Thymus (tissue), 11 donors: ENCODE results near the gene PVALEF. TPM values are rescaled to one million over a fixed set of nuclear protein-coding genes. Genes with fewer than 3 reads are reported as not detected.

Experiments
- DNase-seq, 9 donors: peaks; one replicate each; pipeline ENCODE4 v3.0.0-alpha.2; 2013; ENCODE audit warnings: low spot score in 9 of 9, low read depth in 6 of 9, missing footprints in 1 of 9
- H3K27ac ChIP-seq, 2 donors: one replicate each; pipeline ENCODE4 v1.5.1; 2013; ENCODE audit warnings: control low read depth in 1 of 2, low read depth in 1 of 2, low read length in 1 of 2, mild to moderate bottlenecking in 1 of 2, moderate library complexity in 1 of 2
- H3K27me3 ChIP-seq, 2 donors: one replicate each; pipeline ENCODE4 v1.5.1; 2013; ENCODE audit warnings: low read length in 1 of 2; ENCODE audit not compliant: control insufficient read depth in 2 of 2, insufficient read depth in 1 of 2
- H3K36me3 ChIP-seq, 2 donors: one replicate each; pipeline ENCODE4 v1.5.1; 2013; ENCODE audit warnings: low read length in 1 of 2, mild to moderate bottlenecking in 1 of 2, moderate library complexity in 1 of 2; ENCODE audit not compliant: control insufficient read depth in 2 of 2, insufficient read depth in 2 of 2
- H3K4me1 ChIP-seq, 2 donors: one replicate each; pipeline ENCODE4 v1.5.1; 2013; ENCODE audit warnings: low read length in 2 of 2; ENCODE audit not compliant: control insufficient read depth in 2 of 2, insufficient read depth in 2 of 2
- H3K4me3 ChIP-seq, 2 donors: one replicate each; pipeline ENCODE4 v1.5.1; 2013; ENCODE audit warnings: low read length in 2 of 2, control low read depth in 1 of 2, mild to moderate bottlenecking in 1 of 2
- H3K9me3 ChIP-seq, 2 donors: one replicate each; pipeline ENCODE4 v1.5.1; 2013; ENCODE audit warnings: low read length in 1 of 2, mild to moderate bottlenecking in 1 of 2; ENCODE audit not compliant: control insufficient read depth in 2 of 2, insufficient read depth in 1 of 2
- whole genome bisulfite sequencing: extraction: QIAGEN DNeasy Blood & Tissue Kit; methylation state at CpG from one replicate; pipeline ENCODE4 v1.1.7; 2013; 5-methylcytosine and 5-hydroxymethylcytosine counted together
- polyA plus RNA-seq: library from polyadenylated mRNA; stranded (reverse); fragments of 200-250 nt; gene quantifications from one replicate; pipeline ENCODE4 v1.2.3, GENCODE V29; 2013
- total RNA-seq: library from RNA; stranded (reverse); fragments of 120-200 nt; gene quantifications from one replicate; pipeline ENCODE4 v1.2.4, GENCODE V29; 2013
- donor health status: healthy.

PVALEF gene
- total and polyA plus RNA-seq, 2 donors = 0.02 TPM; not detected in 1

- Histone ChIP-seq H3K27me3 (peaks cover 34 to 81% of the 10 kb centered on the region in 2 donors), H3K9me3 (peaks cover 0 to 5% of the 10 kb centered on the region in 2 donors), H3K27ac (no peak overlapping the region), H3K36me3 (no peaks in the 10 kb centered on the region), H3K4me3 (no peak overlapping the region), H3K4me1 (peaks cover 0 to 5% of the 10 kb centered on the region in 2 donors)
- 94% methylated on average over 19 of the region's 19 CpGs for WGBS
- DNase-seq = no peak
Measured at GRCh38 chr17:81163051-81163695, 2.1 kb upstream of the PVALEF start.

GRCh38 chr17:81163703-81164370 is 1.5 kb upstream of the PVALEF start:
- peaks cover 0 to 5% of the 10 kb centered on the region in 2 donors for H3K4me1 ChIP-seq
- peaks cover 34 to 85% of the 10 kb centered on the region in 2 donors for H3K27me3 ChIP-seq
- DNase-seq = no peak

GRCh38 chr17:81164371-81165245 is 699 bp upstream of the PVALEF start:
- DNase-seq = no peak
- 88% methylated on average over 19 of the region's 19 CpGs for WGBS
- Histone ChIP-seq H3K4me1 (peaks cover 0 to 5% of the 10 kb centered on the region in 2 donors), H3K36me3 (no peaks in the 10 kb centered on the region), H3K4me3 (no peak overlapping the region), H3K9me3 (peaks cover 0 to 5% of the 10 kb centered on the region in 2 donors), H3K27me3 (peaks cover 34 to 81% of the 10 kb centered on the region in 2 donors), H3K27ac (no peak overlapping the region)

More at GRCh38 chr17:81163703-81164370, 1.5 kb upstream of the PVALEF start:
- 94% methylated on average over 15 of the region's 15 CpGs for WGBS
- H3K9me3 ChIP-seq = peaks cover 0 to 5% of the 10 kb centered on the region in 2 donors
- no peak overlapping the region for H3K4me3 ChIP-seq
- no peaks in the 10 kb centered on the region for H3K36me3 ChIP-seq
- H3K27ac ChIP-seq = no peak overlapping the region

- H3K27ac ChIP-seq = no peak within 1 kb of the TSS
- peak within 1 kb of the TSS in 1 of 2 donors; percentile 31 for H3K4me3 ChIP-seq
- H3K36me3 ChIP-seq = no peaks in the 10 kb centered on the region
- peaks cover 0 to 5% of the 10 kb centered on the region in 2 donors for H3K9me3 ChIP-seq
- WGBS = 1% methylated on average over 62 of the region's 62 CpGs
- peaks cover 28 to 66% of the 10 kb centered on the region in 2 donors for H3K27me3 ChIP-seq
- no peak for DNase-seq
- peaks cover 0 to 5% of the 10 kb centered on the region in 2 donors for H3K4me1 ChIP-seq
Measured at GRCh38 chr17:81166033-81166492, 756 bp downstream of the PVALEF start, which contains the start of gene AATK. Gene AATK (minus strand): TSS chr17:81166221. CDS start chr17:81165992, 229 bp downstream.

- WGBS = 99% methylated on average over 4 of the region's 4 CpGs
- peaks cover 0 to 5% of the 10 kb centered on the region in 2 donors for H3K9me3 ChIP-seq
- no peak for DNase-seq
- H3K27me3 ChIP-seq = peaks cover 28 to 58% of the 10 kb centered on the region in 2 donors
- H3K4me3 ChIP-seq = no peak overlapping the region
- no peak overlapping the region for H3K27ac ChIP-seq
- peaks cover 0 to 5% of the 10 kb centered on the region in 2 donors for H3K4me1 ChIP-seq
- H3K36me3 ChIP-seq = no peaks in the 10 kb centered on the region
Measured at GRCh38 chr17:81167194-81167524, 1.9 kb downstream of the PVALEF start.

- peaks cover 0 to 5% of the 10 kb centered on the region in 2 donors for H3K9me3 ChIP-seq
- H3K36me3 ChIP-seq = no peaks in the 10 kb centered on the region
- peaks cover 0 to 5% of the 10 kb centered on the region in 2 donors for H3K4me1 ChIP-seq
- DNase-seq = no peak
- 96% methylated on average over 7 of the region's 7 CpGs for WGBS
- H3K27me3 ChIP-seq = peaks cover 28 to 54% of the 10 kb centered on the region in 2 donors
- no peak overlapping the region for H3K4me3 ChIP-seq
- H3K27ac ChIP-seq = no peak overlapping the region
Measured at GRCh38 chr17:81167638-81168037, 2.3 kb downstream of the PVALEF start.

GRCh38 chr17:81169870-81170309 is 4.6 kb downstream of the PVALEF start:
- WGBS = 96% methylated on average over 3 of the region's 3 CpGs
- H3K27me3 ChIP-seq = peaks cover 22 to 33% of the 10 kb centered on the region in 2 donors

GRCh38 chr17:81170727-81171494 is 5.6 kb downstream of the PVALEF start:
- H3K4me3 ChIP-seq = no peak overlapping the region
- WGBS = 97% methylated on average over 15 of the region's 15 CpGs
- DNase-seq = no peak

More at GRCh38 chr17:81169870-81170309, 4.6 kb downstream of the PVALEF start:
- no peak for DNase-seq
- no peak overlapping the region for H3K4me3 ChIP-seq
- no peaks in the 10 kb centered on the region for H3K36me3 ChIP-seq
- peaks cover 0 to 5% of the 10 kb centered on the region in 2 donors for H3K9me3 ChIP-seq
- peaks cover 0 to 5% of the 10 kb centered on the region in 2 donors for H3K4me1 ChIP-seq
- H3K27ac ChIP-seq = no peak overlapping the region

More at GRCh38 chr17:81170727-81171494, 5.6 kb downstream of the PVALEF start:
- Histone ChIP-seq H3K4me1 (peaks cover 0 to 5% of the 10 kb centered on the region in 2 donors), H3K27me3 (peaks cover 12 to 23% of the 10 kb centered on the region in 2 donors), H3K27ac (no peak overlapping the region), H3K9me3 (peaks cover 0 to 5% of the 10 kb centered on the region in 2 donors), H3K36me3 (no peaks in the 10 kb centered on the region)
